Stimulated activated CD4-positive, alpha-beta T cell treated with anti-CD3 and anti-CD28 coated beads, Interleukin-1b, Interleukin-23, amount 100 ng/mL, for 4 hours (primary cell): ENCODE data around the gene BICDL1.

Source experiments
- DNase-seq, 2 donors: peaks; one replicate each; pipeline ENCODE4 v3.0.0-alpha.2; 2020; ENCODE audit warnings: low read depth in 2 of 2

The BICDL1 gene

GRCh38 chr12:120125792-120126634, 137.0 kb downstream of the BICDL1 start:
- DNase-seq, result no peak

- DNase-seq, result no peak
These were observed 137.6 kb downstream of the BICDL1 start for GRCh38 chr12:120126635-120127005.

GRCh38 chr12:120130011-120130410, 141.0 kb downstream of the BICDL1 start:
- DNase-seq, result no peak

GRCh38 chr12:120131116-120131515, 142.1 kb downstream of the BICDL1 start:
- no peak for DNase-seq

DNA sequence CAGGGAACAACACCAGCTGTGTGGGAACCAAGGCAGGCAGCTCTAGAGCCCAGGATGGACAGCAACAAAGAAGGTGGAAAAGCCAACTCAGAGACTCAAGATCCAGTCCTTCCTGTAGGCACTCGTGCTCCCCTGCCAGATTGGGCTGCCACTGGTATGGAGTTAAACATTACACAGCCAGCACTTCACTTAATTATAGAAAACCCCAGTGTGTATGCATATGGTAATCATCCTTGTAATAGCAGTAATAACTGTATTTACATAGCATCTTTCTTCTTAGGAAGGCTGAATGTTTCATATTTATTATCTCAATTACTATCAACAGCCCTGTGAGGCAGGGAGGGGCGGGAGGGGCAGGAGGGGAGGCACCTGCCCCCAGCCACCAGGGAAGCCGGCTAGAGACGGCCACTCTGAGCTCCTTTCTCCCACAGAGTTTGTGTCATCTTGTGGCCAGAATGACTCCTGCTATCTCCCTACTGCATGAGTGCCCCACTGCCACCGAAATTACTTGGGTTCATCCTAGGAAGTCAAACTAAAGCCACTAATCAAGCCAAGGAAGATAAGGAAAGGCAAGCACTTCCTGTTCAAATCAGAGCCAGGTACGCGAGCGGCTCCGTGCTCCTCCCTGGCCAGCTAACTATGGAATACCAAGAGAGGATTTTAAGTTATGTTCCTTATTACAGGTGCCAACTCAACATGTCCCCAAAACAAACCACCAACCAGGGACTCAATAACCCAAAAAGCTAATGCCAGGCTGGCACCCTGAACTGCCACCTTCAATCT, 143.2 kb downstream of the BICDL1 start:
- DNase-seq, result no peak

- DNase-seq, result no peak
These were observed 143.9 kb downstream of the BICDL1 start for GRCh38 chr12:120132863-120133385.

GRCh38 chr12:120134307-120134980, 145.4 kb downstream of the BICDL1 start:
- DNase-seq, result no peak

GRCh38 chr12:120136093-120136770, 147.2 kb downstream of the BICDL1 start:
- DNase-seq, result no peak

DNA sequence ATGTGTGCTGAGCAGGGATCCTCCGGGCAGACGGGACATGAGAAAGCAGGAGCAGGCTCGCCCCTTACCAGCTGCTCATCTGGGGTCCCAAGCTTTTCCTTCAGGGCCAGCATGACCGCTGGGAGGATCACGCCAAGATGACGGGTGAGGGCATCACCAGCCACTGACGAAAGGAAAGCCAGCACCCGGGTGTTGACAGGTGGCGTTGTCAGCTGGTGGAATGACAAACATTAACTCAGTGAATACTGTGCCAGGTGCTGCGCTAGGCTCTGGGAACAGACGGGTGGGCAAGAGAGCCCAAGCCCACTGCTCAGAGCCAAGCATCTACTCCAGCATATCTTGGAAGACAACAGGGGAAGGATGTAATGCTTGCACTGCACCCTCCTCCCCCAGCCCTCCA, 148.8 kb downstream of the BICDL1 start:
- DNase-seq, result no peak

DNA sequence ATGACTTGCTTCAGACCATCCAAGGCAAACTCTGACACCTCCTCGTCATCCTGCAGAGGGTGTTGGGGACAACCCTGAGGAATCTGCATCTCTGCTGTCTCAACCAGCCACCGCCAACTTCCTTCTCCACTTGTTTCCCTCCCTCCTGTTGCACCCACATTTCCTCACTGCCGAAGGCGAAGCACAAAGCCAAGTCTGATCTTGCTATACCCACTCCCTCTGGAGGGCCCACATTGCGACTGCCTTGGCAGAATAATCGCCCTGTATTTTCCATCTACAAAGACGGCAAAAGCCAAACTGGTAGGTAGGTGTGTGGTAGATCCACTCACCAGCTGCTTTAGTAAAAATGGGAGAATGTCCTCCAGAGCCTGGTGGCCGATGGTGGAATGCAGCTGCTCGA, 149.3 kb downstream of the BICDL1 start:
- DNase-seq, result no peak

GRCh38 chr12:120139958-120140357, 150.9 kb downstream of the BICDL1 start:
- no peak for DNase-seq

- DNase-seq, result no peak
These were observed 151.6 kb downstream of the BICDL1 start for GRCh38 chr12:120140603-120141002.

- no peak for DNase-seq
These were observed 152.3 kb downstream of the BICDL1 start for GRCh38 chr12:120141336-120141735.

DNA sequence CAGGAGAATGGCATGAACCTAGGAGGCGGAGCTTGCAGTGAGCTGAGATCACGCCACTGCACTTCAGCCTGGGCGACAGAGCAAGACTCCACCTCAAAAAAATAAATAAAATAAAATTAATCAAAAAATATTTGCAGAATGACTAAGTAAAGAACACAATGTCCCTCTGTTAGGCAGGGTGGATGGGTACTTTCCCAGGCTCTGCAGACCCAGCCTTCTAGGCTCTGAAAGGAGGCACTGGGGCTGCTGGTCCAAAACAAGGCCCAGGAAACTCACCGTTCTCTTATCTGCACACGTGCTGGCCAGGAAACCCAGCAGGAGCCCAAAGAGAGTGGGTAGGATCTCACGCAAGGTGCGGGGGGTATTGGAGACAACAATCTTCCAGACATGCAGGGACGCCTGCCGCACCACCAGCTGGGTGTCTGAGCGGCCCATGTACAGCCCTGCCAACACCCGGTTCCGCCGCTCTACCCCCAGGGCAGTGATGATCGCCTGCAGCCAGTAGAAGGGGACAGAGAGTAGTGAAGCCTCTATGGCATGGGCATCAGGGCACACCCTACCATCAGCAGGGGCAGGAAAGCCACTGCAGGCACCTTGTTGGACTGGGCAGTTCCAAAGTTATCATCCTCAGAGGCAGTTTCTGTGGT, 153.3 kb downstream of the BICDL1 start:
- DNase-seq, result no peak
